Superior temporal gyrus (tissue), 1 donor: ENCODE results near the gene PIK3R3.

Experiments
- DNase-seq: peaks from one replicate; pipeline ENCODE4 v3.0.0-alpha.2; 2016; ENCODE audit errors: extremely low spot score

Gene PIK3R3

DNA sequence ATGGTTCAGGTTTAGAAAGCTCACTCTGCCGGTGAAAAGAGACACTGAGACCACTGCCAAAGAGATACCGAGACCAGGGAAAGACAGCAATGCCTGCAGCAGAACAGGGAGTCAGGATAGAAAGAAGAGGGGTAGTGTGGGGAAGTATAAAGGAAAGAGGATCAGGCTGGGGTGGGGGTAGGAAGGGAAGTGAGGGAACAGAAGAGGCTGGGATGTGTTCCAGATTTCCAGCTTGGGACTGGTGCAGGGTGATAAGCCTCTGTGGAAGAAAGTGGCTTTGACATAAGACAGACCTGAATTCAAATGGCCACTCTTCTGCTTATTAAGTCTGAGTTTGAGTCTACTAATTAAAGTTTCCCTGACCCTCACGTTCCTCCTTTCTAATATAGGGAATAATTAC is 105.9 kb downstream of the PIK3R3 start:
- DNase-seq: no peak

DNA sequence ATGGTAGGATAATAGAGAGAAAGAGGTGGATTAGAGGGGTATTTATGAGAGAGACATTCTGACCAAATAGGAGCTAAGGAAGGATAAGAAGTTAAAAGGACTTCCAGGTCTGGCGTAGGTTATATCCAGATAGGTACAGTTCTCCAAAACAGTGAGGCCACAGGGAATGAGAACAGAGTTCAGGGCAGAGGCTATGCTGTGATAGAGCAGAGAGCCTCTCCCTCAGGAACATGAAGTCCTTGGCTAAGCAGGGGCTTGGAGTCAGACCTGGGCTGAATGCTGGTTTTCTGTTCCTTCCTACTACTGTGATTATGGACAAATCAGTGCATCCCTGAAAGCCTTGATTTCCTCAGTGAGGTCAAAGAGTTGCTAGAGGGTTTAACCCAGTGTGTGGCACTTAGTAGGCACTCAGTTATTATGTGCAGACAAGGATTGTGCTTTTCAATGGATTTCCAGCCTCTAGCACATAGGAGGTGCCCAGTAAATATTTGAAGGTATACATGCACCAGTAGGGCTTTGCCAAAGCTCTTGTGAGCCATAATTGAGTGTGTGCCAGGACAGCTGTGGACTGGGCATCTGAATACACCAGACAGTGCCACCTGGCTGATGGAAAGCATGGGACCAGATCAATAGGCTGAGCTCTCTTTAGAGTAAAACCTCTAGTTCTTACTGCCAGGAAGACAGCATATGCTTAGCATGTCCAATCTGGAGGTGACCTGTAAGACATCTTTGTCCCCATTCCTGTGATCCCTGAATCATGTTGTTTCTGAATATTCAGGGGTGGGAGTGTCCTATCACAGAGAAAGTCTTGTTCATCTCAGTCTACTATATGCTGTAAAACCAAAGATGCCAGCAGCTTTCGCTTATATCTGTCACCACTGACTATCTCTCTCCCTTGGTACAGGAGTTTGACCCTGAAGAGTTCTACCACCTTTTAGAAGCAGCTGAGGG is 111.1 kb downstream of the PIK3R3 start:
- no peak for DNase-seq

DNA sequence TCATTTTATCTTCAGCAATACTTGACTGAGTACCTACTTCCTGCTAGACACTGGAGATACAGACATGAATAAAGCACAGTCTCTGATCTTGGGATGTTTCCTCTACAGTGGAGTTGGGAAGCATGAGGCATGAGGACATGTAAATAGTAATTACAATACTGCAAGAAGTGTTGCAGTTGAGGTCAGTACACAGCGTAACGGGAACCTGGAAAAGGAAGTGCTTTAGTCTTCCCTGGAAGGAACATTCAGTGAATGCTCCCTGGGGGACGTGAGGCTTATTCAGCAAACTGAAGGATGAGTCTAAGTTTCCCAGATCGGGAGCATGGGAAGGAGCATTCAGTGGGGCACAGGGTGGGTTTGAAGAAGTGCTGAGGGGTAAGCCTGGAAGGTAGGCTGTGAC is 112.4 kb downstream of the PIK3R3 start:
- no peak for DNase-seq

DNA sequence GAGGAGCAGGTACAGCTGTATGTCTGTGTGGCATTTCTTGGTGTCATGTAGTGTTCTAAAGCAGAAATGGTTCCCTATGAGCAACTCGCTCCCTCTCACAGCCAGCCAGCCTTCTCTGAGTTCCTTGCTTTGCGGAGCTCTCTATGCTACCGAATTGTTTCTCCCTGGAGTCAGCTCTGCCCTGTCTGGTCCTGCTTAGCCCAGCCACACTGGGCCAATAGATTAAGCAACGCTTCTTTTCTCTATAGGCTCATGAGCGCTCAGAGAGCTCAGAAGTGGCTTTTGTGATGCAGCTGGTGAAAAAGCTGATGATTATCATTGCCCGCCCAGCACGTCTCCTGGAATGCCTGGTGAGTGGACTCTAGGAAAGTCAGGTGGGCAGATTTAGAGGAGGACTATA is 113.1 kb downstream of the PIK3R3 start:
- no peak for DNase-seq

DNA sequence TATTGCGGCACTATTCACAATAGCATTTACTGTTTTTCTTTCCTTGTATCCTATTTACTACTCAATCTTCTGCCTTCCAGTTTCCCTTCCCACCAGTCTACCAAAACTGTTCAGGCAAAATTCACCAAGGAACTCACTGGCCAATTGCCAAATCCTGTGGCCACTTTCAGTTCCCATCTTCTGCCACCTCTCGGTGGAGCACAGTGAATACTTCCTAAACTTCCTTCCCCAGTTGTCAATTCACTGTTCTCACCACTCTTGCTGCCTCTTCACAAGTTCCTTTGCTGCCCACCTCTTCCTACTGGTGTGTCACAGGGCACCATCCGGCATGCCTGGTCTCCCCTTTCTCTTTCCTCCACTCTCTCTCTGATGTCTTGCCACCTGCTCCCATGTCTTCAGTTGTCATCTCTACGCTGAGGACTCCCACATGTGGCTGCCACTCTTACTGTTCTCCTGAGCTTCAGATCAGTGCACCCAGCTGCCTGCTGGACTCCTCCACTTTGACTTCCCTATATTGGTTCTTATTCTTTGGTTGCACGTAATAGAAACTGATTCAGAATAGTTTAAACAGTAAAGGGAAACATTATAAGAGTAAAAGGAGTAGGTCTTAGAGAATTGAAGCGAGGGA is 114.4 kb downstream of the PIK3R3 start:
- no peak for DNase-seq

DNA sequence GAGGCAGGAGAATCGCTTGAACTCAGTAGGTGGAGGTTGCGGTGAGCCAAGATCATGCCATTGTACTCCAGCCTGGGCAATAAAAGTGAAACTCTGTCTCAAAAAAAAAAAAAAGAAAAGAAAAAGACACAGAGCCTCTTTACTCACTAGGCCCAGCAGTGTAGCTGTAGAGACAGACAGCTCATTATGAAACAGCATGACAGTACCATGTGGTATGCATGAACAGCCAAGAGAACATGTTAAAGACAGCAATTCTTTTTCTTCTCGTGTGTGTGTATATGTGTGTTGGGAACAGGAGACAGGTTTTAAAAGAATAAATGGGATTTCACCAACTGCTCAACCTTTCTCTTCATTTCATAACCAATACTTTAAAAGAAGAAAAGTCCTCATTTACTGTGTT is 118.8 kb downstream of the PIK3R3 start:
- no peak for DNase-seq

DNA sequence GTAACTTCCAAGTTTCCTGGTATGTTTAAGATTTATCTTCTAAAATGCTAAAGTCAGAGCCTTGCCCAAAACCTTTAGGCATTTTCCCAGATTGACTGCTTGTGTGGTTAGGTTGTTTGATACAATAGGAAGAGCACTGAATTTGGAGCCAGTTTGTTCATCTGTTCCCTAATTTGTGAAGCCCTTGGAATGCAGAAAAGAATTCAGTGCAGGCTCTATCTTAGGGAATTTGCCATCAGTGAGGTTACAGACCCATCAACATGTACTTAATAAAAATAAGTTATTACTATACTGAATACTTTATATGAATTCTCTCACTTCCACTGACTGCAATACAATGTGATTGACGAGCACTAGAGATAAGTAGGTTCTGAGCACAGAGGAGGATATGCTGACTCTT is 120.2 kb downstream of the PIK3R3 start:
- no peak for DNase-seq

DNA sequence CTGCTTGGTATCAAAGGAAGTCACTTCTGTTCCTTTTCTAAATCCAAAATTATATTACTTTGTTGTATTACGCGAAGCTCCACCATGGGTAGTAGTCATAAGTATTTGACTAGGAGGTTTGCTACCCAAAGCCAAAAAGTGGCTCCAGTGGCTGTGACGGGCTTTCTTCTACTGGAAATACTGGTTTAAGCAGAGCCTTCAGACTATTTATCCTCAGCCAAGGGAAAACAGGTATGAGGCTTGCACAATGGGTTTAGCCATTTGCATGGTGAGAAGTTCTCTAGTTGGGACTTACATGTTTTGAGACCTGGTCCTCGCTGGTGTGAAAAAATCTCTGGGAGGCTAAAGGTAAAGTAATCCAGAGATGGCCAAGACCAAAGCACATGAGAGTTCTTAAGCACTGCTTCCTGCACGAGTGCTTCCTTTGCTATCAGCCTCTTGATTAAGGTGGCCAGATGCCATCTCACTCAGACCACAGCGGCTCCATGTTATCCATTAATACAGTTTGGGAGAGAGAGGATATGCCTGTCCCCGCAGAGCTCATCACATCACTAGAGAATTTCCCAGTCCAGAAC is 121.2 kb downstream of the PIK3R3 start:
- no peak for DNase-seq

DNA sequence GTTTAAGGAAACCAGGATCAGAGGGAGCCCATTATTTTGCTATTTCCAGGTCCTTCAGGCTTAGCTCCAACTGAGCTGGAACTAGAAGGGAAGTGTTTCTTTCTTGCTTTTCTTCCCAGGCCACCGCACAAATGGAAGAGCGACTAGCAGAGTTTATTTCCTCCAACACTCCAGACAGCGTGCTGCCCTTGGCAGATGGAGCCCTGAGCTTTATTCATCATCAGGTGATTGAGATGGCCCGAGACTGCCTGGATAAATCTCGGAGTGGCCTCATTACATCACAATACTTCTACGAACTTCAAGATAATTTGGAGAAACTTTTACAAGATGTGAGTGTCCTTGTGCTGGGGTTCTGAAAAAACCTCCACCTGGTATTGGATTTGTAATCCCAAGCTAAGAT is 121.8 kb downstream of the PIK3R3 start:
- no peak for DNase-seq

DNA sequence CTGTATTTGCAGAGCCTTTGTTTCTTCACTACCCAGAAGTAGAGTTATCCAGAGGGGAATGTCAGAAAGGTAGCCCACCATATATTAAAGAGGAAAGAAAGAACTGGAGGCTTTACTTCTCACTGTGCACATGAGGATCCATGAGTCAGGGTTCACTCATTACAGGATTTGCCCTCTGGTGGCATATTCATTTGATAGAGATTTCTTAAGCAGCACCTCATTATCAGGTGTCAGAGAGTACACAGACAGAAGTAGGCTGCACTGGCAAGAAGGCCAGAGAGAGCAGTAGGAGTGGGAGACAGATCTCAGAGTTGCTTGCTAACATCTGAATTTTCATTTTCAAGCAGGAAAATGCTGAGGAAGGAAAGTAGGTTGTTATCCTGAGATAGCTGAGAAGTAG is 123.8 kb downstream of the PIK3R3 start:
- no peak for DNase-seq

DNA sequence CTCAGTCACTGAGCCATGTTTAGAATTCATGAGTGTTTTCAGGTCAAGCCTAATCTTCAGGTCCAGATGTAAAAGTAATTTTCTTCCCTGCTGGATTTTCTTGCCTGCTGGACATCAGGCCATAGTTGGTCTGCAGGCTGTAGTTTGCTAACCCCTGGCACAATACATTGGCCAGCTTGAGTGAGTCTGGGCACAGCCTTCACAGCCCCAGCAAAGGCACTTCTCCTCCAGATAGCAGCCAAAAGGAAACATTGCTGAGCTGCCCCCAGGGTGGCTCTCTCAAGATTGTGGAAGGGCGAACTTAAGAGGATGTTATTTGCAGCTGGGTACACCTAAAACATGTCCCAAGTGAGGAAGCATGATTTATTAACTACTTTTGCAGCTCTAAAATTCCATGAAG is 126.8 kb downstream of the PIK3R3 start:
- DNase-seq: no peak

DNA sequence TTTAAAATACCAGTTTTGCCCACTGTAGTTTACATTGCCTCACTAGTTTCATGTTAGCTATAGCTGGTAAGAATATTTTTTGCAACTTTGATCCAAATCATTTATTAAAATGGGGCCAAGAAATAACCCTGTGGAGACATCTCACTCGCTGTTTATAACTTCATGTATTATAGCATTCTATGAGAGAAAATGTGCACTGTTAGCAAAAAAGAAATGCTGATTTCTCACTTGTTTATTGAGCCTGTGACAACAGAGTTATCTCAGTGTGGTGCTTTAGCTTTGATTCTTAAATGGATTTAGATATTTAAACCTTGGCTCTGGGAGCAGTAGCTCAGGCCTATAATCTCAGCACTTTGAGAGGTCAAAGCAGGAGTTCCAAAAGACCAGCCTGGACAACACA is 127.9 kb downstream of the PIK3R3 start:
- no peak for DNase-seq

DNA sequence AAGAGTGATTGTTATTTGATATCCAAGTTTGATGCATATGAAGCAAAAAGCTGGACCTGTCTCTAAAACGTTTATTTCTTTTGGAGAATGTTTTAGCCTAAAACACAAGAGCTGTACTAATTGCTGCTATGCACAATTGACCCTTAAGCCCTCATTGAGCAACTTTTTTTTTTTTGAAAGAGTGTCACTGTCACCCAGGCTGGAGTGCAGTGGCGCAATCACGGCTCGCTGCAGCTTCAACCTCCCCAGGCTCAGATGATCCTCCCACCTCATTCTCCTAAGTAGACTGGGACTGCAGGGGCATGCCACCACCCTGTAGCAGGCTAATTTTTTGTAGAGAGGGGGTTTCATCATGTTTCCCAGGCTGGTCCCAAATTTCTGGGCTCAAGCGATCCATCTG is 129.1 kb downstream of the PIK3R3 start:
- no peak for DNase-seq

DNA sequence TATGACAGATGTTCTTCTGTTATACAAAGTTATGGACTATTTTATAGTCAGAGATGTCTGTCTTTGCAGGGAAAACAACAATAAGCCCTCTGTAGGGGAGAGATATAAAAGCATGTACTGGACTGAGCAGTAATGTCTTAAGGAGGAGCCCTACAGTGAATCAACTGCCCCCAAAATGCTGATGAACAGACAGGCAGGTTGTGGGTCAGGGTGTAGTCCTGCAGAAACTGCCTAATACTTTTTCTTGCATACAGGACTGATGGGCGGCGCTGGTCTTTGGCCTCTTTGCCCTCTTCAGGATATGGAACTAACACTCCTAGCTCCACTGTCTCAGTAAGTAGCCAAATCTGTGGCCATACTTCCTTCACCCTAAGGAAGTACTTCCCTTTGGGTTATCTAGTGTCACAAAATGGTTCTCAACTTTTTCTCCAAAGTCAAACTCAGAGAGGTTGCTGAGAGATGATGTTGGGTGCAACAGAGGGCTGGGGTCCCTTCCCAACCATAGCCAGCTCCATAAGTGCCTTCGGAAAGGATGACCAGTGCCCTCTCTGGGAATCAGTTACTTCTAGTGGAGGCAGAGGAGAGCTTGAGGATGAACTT is 129.8 kb downstream of the PIK3R3 start:
- no peak for DNase-seq

DNA sequence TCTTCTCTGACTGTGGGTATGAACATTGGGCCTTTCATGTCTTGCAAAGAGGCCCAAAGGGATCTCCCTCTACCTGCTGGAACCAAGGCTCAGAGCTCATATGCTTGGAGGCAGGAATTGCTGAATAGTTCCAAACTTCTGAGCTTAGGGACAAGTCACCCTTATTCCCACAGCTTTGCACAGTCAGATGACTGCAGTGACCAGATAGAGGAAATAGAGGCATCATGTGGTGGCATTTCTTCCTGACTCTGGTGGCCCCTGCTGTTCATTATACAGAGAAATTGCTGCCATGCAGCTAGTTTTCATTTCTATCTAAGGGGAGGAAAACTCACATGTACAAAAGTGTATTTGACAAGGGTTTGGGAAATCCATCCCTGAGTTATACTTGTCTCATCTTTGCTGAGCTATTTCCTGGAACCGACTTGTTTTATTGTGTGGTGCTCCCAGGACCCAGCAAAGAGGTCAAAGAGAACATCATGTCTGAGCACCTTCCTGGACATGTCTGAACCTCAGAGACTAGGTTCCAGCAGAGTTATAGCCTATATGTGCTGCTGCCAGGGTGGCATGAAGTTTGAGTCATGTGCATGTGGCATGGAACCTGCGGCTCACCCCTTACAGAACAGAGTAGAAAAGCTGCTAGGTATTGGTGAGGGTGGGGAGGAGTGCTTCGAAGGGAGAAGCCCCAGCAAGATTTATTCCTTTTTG is 131.2 kb downstream of the PIK3R3 start:
- no peak for DNase-seq

DNA sequence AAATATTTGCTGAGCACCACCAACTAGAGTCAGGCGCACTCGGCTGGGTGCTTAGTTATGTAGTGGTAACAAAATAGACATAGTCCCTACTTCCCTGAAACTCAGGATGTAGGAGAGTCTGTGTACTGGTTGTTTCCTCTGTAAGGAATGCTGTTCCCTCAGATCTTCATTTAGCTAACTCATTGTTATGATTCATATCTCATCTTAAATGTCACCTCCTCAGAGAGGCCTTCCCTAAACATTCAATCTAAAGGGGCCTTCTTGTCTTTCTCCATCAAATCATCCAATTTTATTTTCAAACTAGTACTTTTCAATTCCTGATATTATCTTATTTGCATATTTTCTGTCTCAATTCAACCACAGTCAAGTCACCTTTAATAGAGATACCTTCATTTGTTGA is 132.9 kb downstream of the PIK3R3 start:
- DNase-seq: no peak

DNA sequence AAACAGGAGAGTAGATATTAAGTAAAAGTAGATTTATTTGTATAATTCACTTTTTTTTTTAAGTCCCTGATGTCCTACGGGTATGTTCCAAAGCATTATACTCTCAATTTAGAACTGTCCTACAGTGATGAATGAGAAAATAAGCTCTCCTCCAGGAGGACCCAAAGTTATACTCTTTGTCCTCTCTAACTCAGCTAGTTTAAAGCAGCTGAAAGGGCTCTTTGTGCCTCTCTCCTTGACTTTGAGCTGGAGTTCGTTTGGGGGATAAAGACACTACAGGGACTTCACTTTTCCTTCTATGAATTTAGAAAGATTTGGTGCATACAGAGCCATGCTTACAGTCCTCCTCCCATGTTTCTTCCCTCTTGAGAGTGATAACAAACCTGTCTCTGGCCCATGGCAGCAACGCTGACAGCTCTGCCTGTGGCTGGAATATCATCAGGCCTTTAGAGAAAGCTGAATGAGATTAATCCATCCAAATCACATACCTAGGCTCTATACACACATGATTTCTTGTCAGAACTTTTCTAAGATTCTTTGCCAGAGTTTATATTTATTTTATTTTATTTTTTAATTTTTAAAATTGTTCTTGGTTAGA is 134.3 kb downstream of the PIK3R3 start:
- DNase-seq: no peak

DNA sequence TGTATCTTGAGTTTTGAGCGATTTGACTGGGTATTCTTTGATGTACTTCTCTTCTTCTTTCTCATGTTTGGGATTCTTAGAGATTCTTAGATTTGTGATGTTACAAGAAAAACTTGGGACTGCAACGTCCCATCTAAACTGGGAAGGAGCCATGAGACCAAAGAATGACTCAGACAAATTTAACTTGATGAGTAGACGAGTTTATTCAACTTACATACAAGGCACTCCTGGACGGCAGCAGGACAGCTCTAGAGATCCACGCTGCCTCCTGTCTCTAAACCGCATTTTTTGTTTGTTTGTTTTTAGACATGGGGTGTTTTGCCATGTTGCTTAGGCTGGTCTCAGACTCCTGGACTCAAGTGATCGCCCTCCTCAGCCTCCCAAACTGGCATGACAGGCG is 137.1 kb downstream of the PIK3R3 start:
- DNase-seq: no peak

DNA sequence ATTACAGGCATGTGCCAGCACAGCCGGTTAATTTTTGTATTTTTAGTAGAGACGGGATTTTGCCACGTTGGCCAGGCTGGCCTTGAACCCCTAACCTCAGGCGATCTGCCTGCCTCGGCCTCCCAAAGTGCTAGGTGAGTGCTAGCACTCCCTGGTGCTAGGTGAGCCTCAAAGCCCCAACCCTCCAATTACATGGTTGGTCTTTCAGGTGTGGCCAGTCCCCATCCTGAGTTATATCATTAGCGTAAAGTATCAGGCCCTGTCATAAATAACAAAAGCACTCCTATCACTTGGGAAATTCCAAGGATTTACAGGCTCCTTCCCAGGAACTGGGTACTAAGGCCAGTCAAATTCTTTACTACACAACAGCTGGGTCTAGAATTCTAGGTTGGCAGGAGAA is 138.0 kb downstream of the PIK3R3 start:
- DNase-seq: no peak
